Astrocyte (in vitro differentiated cells and primary cell): ENCODE measurements around the gene LSM5. TPM values are rescaled to one million over a fixed set of nuclear protein-coding genes. Genes with fewer than 3 reads are reported as not detected.

Experiments used
- DNase-seq: peaks from one replicate; pipeline ENCODE4 v3.0.0-alpha.2; 2010; ENCODE audit warnings: low read depth
- FAIRE-seq: peaks from 2 replicates; lab custom pipeline; 2011; peaks lifted over from hg19 to GRCh38; lab: Jason Lieb, UNC
- H2AFZ ChIP-seq: 2 replicates; pipeline ENCODE4 v1.6.0; 2012; ENCODE audit warnings: low read depth, low read length, inconsistent platforms
- H3K27ac ChIP-seq: 2 replicates; pipeline ENCODE4 v1.5.1; 2011; ENCODE audit warnings: low read depth, low read length, inconsistent platforms
- H3K27me3 ChIP-seq: 2 replicates; pipeline ENCODE4 v1.6.0; 2011; ENCODE audit warnings: low read length, inconsistent platforms; ENCODE audit not compliant: insufficient read depth
- H3K36me3 ChIP-seq: 2 replicates; pipeline ENCODE4 v1.5.1; 2011; ENCODE audit warnings: low read length, inconsistent platforms; ENCODE audit not compliant: insufficient read depth
- H3K4me1 ChIP-seq: 2 replicates; pipeline ENCODE4 v1.5.1; 2011; ENCODE audit warnings: low read length, inconsistent platforms; ENCODE audit not compliant: insufficient read depth
- H3K4me2 ChIP-seq: 2 replicates; pipeline ENCODE4 v1.6.0; 2012; ENCODE audit warnings: low read length, inconsistent platforms
- H3K4me3 ChIP-seq: 2 replicates; pipeline ENCODE4 v1.5.1; 2011; ENCODE audit warnings: low read depth, mild to moderate bottlenecking, low read length, inconsistent platforms; ENCODE audit not compliant: insufficient read depth
- H3K79me2 ChIP-seq: 2 replicates; pipeline ENCODE4 v1.6.0; 2012; ENCODE audit warnings: mild to moderate bottlenecking, low read length, inconsistent platforms; ENCODE audit not compliant: insufficient read depth
- H3K9ac ChIP-seq: 2 replicates; pipeline ENCODE4 v1.6.0; 2012; ENCODE audit warnings: mild to moderate bottlenecking, low read length, inconsistent platforms
- H3K9me3 ChIP-seq: 2 replicates; pipeline ENCODE4 v1.5.1; 2012; ENCODE audit warnings: low read depth, mild to moderate bottlenecking, low read length, inconsistent platforms; ENCODE audit not compliant: insufficient read depth
- H4K20me1 ChIP-seq: 2 replicates; pipeline ENCODE4 v1.6.0; 2012; ENCODE audit warnings: low read length, inconsistent platforms; ENCODE audit not compliant: insufficient read depth
- H3K27ac Mint-ChIP-seq: one replicate; pipeline ENCODE4 v1.8.0; 2021; ENCODE audit warnings: mild to moderate bottlenecking, mixed read lengths; ENCODE audit not compliant: unreplicated experiment
- H3K27me3 Mint-ChIP-seq: one replicate; pipeline ENCODE4 v1.8.0; 2021; ENCODE audit warnings: low read depth, mixed read lengths; ENCODE audit not compliant: unreplicated experiment
- H3K36me3 Mint-ChIP-seq: one replicate; pipeline ENCODE4 v1.8.0; 2021; ENCODE audit warnings: low read depth, mixed read lengths; ENCODE audit not compliant: unreplicated experiment
- H3K4me1 Mint-ChIP-seq: one replicate; pipeline ENCODE4 v1.8.0; 2021; ENCODE audit warnings: low read depth, mixed read lengths; ENCODE audit not compliant: unreplicated experiment
- H3K4me3 Mint-ChIP-seq: one replicate; pipeline ENCODE4 v1.8.0; 2021; ENCODE audit warnings: mild to moderate bottlenecking, moderate library complexity, mixed read lengths; ENCODE audit not compliant: unreplicated experiment
- H3K9me3 Mint-ChIP-seq: one replicate; pipeline ENCODE4 v1.8.0; 2021; ENCODE audit warnings: mild to moderate bottlenecking, mixed read lengths; ENCODE audit not compliant: unreplicated experiment
- CTCF ChIP-seq: IDR thresholded peaks from 2 replicates; pipeline ENCODE4 v1.5.1; 2011; ENCODE audit warnings: low read depth, mild to moderate bottlenecking, inconsistent platforms, low read length, moderate library complexity; ENCODE audit not compliant: insufficient read depth
- EZH2 ChIP-seq: IDR thresholded peaks from 2 replicates; pipeline ENCODE4 v1.6.1; 2012; ENCODE audit warnings: mild to moderate bottlenecking, low read length, inconsistent platforms; ENCODE audit not compliant: insufficient read depth
- total RNA-seq: library from RNA; stranded (reverse); gene quantifications from 2 replicates; pipeline ENCODE4 v1.2.1, GENCODE V29; 2021

The LSM5 gene
- total RNA-seq, 1 donor from 2014 or later = 36.2 TPM

- Histone ChIP-seq H3K4me1 (no peaks in the 10 kb centered on the region), H3K9me3 (no peaks in the 10 kb centered on the region), H3K4me3 (no peak overlapping the region), H4K20me1 (no peaks in the 10 kb centered on the region), H3K27me3 (no peaks in the 10 kb centered on the region), H2AFZ (no peak overlapping the region), H3K36me3 (no peaks in the 10 kb centered on the region), H3K79me2 (no peaks in the 10 kb centered on the region), H3K4me2 (no peak overlapping the region), H3K9ac (no peak overlapping the region), H3K27ac (no peak overlapping the region)
- Mint-ChIP-seq H3K36me3 (no peaks in the 10 kb centered on the region), H3K9me3 (no peaks in the 10 kb centered on the region), H3K4me1 (no peaks in the 10 kb centered on the region), H3K27me3 (peaks cover 4% of the 10 kb centered on the region), H3K27ac (no peak overlapping the region), H3K4me3 (no peak overlapping the region)
- DNase-seq (no peak), FAIRE-seq (no peak)
- no peak for TF ChIP-seq CTCF
- no peak for TF ChIP-seq EZH2
These were observed 30.4 kb downstream of the LSM5 start for GRCh38 chr7:32459788-32460187.

- Mint-ChIP-seq H3K4me3 (no peak overlapping the region), H3K27me3 (peaks cover 4% of the 10 kb centered on the region), H3K9me3 (no peaks in the 10 kb centered on the region), H3K27ac (no peak overlapping the region), H3K36me3 (no peaks in the 10 kb centered on the region), H3K4me1 (no peaks in the 10 kb centered on the region)
- Histone ChIP-seq H3K9ac (no peak overlapping the region), H3K36me3 (no peaks in the 10 kb centered on the region), H3K79me2 (no peaks in the 10 kb centered on the region), H3K4me2 (no peak overlapping the region), H2AFZ (no peak overlapping the region), H3K27me3 (no peaks in the 10 kb centered on the region), H4K20me1 (no peaks in the 10 kb centered on the region), H3K4me3 (no peak overlapping the region), H3K27ac (no peak overlapping the region), H3K4me1 (no peaks in the 10 kb centered on the region), H3K9me3 (no peaks in the 10 kb centered on the region)
- FAIRE-seq (no peak), DNase-seq (no peak)
- no peak for TF ChIP-seq EZH2
- no peak for TF ChIP-seq CTCF
These were observed 32.2 kb downstream of the LSM5 start for GRCh38 chr7:32458025-32458424.

GRCh38 chr7:32453341-32454011, 36.7 kb downstream of the LSM5 start:
- H3K36me3 Mint-ChIP-seq = no peaks in the 10 kb centered on the region
- Histone ChIP-seq H3K4me3 (no peak overlapping the region), H3K9me3 (no peaks in the 10 kb centered on the region), H2AFZ (no peak overlapping the region), H3K27ac (no peak overlapping the region), H3K36me3 (no peaks in the 10 kb centered on the region), H3K4me2 (no peak overlapping the region), H3K4me1 (no peaks in the 10 kb centered on the region), H3K79me2 (no peaks in the 10 kb centered on the region), H3K9ac (no peak overlapping the region), H4K20me1 (no peaks in the 10 kb centered on the region), H3K27me3 (no peaks in the 10 kb centered on the region)
- no peaks in the 10 kb centered on the region for H3K4me1 Mint-ChIP-seq
- peaks cover 5% of the 10 kb centered on the region for H3K27me3 Mint-ChIP-seq
- H3K9me3 Mint-ChIP-seq = no peaks in the 10 kb centered on the region
- no peak overlapping the region for H3K27ac Mint-ChIP-seq
- TF ChIP-seq EZH2 (no peak), CTCF (no peak)
- no peak for DNase-seq
- FAIRE-seq = no peak
- H3K4me3 Mint-ChIP-seq = no peak overlapping the region
